Stimulated activated CD4-positive, alpha-beta T cell treated with anti-CD3 and anti-CD28 coated beads, Interleukin-2, amount 100 ng/mL, for 24 hours (primary cell): ENCODE measurements around the gene HOMEZ.
"Not testable (repeated sequence)": the region's sequence is repeated elsewhere in the genome, so short reads cannot be mapped to it uniquely, and the experiment has no call there.

Source experiments
- DNase-seq, 2 donors: peaks; one replicate each; pipeline ENCODE4 v3.0.0-alpha.2; 2020

Gene HOMEZ

GRCh38 chr14:23307146-23307530, 21.2 kb upstream of the HOMEZ start:
- no peak for DNase-seq

- no peak for DNase-seq
Observed at GRCh38 chr14:23306412-23307145, 20.6 kb upstream of the HOMEZ start, which contains the start of gene BCL2L2. BCL2L2 (plus strand) TSS chr14:23306833; CDS start chr14:23307768, 935 bp downstream.

GRCh38 chr14:23302290-23303225, 16.6 kb upstream of the HOMEZ start, which contains the start of gene PPP1R3E:
PPP1R3E (minus strand) TSS chr14:23302859; CDS start chr14:23302576, 283 bp downstream.
- peak; percentile 87 to 91 for DNase-seq

- no peak for DNase-seq
Observed at GRCh38 chr14:23301969-23302289, 16.0 kb upstream of the HOMEZ start.

- peak; percentile 97 to 98 for DNase-seq
Observed at GRCh38 chr14:23301288-23301968, 15.5 kb upstream of the HOMEZ start.

GRCh38 chr14:23300687-23301223, 14.8 kb upstream of the HOMEZ start:
- DNase-seq: peak in 1 of 2 donors; percentile 37

GRCh38 chr14:23299986-23300686, 14.2 kb upstream of the HOMEZ start:
- no peak for DNase-seq

- DNase-seq: no peak
Observed at GRCh38 chr14:23299211-23299957, 13.5 kb upstream of the HOMEZ start.

GRCh38 chr14:23297611-23298277, 11.8 kb upstream of the HOMEZ start:
- no peak for DNase-seq

- DNase-seq: no peak
Observed at GRCh38 chr14:23297096-23297495, 11.2 kb upstream of the HOMEZ start.

GRCh38 chr14:23296012-23296777, 10.3 kb upstream of the HOMEZ start:
- no peak for DNase-seq

GRCh38 chr14:23294734-23295561, 9.0 kb upstream of the HOMEZ start:
- peak; percentile 54 to 58 for DNase-seq

- DNase-seq: no peak
Observed at GRCh38 chr14:23286902-23287479, 1.1 kb upstream of the HOMEZ start.

- DNase-seq: no peak
Observed at GRCh38 chr14:23285530-23286019, 357 bp downstream of the HOMEZ start.

- DNase-seq: peak in 1 of 2 donors; percentile 17
Observed at GRCh38 chr14:23284654-23285529, 1.0 kb downstream of the HOMEZ start.

- DNase-seq: no peak
Observed at GRCh38 chr14:23281247-23281646, 4.7 kb downstream of the HOMEZ start.

GRCh38 chr14:23277928-23278327, 8.0 kb downstream of the HOMEZ start:
- not testable (repeated sequence) for DNase-seq

GRCh38 chr14:23277189-23277588, 8.7 kb downstream of the HOMEZ start:
- DNase-seq: no peak
